Inferior parietal cortex (tissue), 1 donor: ENCODE data around the gene SLC35E4.

Experiments used
- DNase-seq: peaks from one replicate; pipeline ENCODE4 v3.0.0-alpha.2; 2016; ENCODE audit errors: extremely low spot score

The SLC35E4 gene

DNA sequence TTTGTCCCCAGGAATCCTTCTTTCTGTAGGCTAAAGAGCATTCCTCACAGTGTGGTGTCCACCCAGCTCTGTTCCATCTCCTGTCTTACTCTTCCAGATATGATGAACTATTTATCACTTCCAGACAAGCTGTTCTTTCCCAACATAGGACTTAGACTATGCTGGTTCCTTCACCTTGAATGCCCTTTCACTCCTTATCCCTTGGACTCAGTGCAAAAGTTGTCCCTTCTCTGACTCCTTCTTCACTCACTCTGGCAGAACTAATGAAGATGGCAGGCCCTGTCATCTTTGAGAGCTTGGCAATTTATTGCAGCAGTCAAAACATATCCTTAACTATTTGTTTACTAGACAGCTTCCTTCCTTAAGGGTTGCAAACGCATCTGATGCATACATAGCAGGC lies 55.6 kb downstream of the SLC35E4 start:
- DNase-seq: no peak

DNA sequence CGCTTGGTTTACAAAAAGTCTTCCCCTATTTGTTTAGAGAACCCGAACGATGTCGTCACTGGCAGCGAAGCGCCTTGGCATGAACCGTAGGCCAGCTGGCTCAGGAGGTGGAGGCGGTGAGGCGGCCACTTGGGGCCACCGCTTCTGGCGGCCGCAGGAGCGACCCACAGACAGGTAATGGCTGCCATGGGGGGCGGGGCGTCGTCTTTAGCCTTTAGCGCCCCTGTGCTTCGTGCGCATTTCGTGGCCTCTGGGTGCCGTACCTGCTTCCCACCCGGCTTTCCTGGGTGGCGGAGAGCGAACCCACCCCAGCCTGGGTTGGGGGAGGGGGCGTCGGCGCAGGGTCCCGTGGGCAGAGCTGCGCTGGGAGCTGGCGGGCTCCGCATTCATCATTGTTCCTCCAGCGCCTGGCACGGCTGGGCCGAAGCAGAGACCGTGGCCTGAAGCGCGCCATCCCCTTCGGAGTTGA lies 58.6 kb downstream of the SLC35E4 start:
- peak; percentile 62 for DNase-seq

DNA sequence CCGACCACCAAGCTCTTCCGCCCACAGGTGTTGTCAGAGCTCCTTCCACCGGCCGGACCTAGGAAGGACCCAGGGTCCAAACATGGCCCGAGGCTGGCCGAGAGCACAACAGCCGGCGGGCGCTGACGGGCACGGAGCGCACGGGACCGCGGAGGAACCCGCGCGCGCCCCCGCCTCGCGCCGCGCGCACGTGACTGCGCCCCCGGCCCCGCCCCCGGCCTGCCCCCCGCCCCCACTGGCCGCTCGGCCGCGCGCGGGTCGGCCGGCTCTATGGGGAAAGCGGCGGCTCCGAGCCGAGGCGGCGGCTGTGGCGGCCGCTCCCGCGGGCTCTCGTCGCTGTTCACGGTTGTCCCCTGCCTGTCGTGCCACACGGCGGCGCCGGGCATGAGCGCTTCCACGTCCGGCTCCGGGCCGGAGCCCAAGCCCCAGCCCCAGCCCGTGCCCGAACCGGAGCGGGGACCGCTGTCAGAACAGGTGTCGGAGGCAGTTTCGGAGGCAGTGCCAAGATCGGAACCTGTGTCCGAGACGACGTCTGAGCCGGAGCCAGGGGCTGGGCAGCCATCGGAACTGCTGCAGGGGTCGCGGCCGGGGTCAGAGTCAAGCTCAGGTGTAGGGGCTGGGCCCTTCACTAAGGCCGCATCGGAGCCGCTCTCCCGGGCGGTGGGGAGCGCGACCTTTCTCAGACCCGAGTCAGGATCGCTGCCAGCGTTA lies 59.2 kb downstream of the SLC35E4 start, which contains the start of gene OSBP2:
TSS of gene OSBP2 (plus strand) at position 235 of the 711 bp plus-strand sequence. CDS start at position 271, 36 bp downstream.
- no peak for DNase-seq

DNA sequence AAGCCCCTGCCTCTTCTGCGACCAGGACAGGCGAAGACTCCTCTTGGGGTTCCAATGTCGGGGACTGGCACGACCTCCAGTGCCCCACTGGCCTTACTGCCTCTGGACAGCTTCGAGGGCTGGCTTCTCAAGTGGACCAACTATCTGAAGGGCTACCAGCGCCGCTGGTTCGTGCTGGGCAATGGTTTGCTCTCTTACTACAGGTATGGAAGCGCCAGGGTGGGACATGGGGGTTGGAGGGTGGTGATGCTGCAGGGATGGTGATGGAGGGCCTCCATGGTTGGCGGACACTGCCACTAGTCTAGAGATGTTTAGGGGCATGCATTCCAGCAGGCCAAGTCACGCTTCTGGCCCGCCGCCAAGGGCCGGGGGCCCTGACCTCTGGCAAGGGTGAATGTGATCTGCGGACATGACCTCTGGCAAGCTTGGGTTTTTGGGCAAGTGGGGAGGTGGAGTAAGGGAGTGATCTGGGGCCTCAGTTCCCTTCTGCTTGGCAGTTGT lies 59.8 kb downstream of the SLC35E4 start:
- DNase-seq: no peak

DNA sequence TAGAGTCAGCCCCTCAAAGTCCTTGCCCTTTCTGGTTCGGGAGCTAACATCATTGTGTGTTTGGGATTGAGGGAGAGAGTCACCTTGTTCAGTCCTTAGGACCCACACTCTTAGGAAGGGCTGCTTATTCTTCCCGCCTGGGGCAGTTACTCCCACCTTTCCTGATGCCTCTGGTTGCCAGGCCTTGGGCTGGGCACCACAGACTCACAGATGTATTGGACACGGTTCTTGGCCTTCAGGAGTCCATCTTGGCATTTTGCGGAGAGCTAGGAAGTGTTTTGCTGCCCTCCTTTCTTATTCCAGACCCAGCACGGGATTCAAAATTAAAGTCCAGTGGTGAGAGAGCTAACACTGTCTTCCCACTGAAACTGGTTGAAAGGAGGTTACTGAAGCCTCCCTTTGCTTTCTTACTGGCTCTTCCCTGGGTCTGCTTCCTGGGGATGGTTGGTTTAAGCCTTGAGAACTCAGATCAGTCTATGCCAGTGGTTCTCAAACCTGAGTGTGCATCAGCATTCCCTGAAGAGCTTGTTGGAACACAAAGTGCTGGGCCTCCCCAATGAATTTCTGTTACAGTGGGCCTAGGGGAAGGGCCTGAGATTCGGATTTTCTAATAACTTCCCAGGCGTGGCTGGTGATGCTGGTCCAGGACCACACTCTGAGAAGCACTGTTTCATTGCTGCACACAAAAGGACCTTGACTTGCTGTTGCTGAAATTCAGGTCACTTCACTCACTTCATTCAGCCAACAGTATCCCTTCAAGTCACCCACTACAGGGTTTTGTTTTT lies 60.5 kb downstream of the SLC35E4 start:
- DNase-seq: peak; percentile 35
